ENCODE results near the gene TCP11L2.

GRCh38 chr12:106301241-106301610, 1.3 kb upstream of the TCP11L2 start:
- TF ChIP-seq EZH2 (IDR thresholded peaks at IDR 0.05; ENCODE audit: insufficient read depth, poor library complexity, severe bottlenecking) (no peak), EZH2phosphoT487 (IDR thresholded peaks at IDR 0.05; ENCODE audit: insufficient read depth, low read depth) (no peak)
